PFSK-1 (cell line): Measurements from ENCODE around the gene SLC39A11.

ENCODE experiments used
- FOXP2 ChIP-seq: optimal IDR thresholded peaks from 2 replicates; pipeline ENCODE3; 2011; ENCODE audit warnings: borderline replicate concordance, control low read depth, inconsistent platforms; ENCODE audit not compliant: insufficient read depth; ENCODE audit errors: extremely low read length, extremely low read depth
- POLR2AphosphoS5 ChIP-seq: IDR thresholded peaks from 2 replicates; pipeline ENCODE4 v1.6.1; 2012; ENCODE audit warnings: low read depth, mild to moderate bottlenecking, control low read depth, low read length, moderate library complexity
- REST ChIP-seq, 2 experiments: IDR thresholded peaks; 2 replicates each; pipeline versions ENCODE4 v1.6.1 to v1.8.0; 2011 to 2012; ENCODE audit warnings: low read depth in 2 of 2, low read length in 2 of 2, control low read depth in 1 of 2, inconsistent platforms in 1 of 2, mild to moderate bottlenecking in 1 of 2, moderate library complexity in 1 of 2; ENCODE audit not compliant: insufficient read depth in 1 of 2

- no peak for TF ChIP-seq FOXP2
- no peak for TF ChIP-seq POLR2AphosphoS5
- no peak for TF ChIP-seq REST (IDR thresholded peaks at IDR 0.05; ENCODE audit: insufficient read depth in 1 of 2, low read depth in 2 of 2, low read length in 2 of 2)
These were observed 331.1 kb downstream of the SLC39A11 start for GRCh38 chr17:72761431-72761830.
